Bronchial epithelial cell (primary cell): Measurements from ENCODE around the gene S1PR5. TPM values are rescaled to one million over a fixed set of nuclear protein-coding genes. Genes with fewer than 3 reads are reported as not detected.
A peak's percentile ranks its signal among the peaks of the same experiment; 100 is the strongest.
"Not testable (repeated sequence)": the region's sequence is repeated elsewhere in the genome, so short reads cannot be mapped to it uniquely, and the experiment has no call there.

Experiments used
- DNase-seq: peaks from one replicate; pipeline ENCODE4 v3.0.0-alpha.2; 2010; ENCODE audit warnings: low read depth
- FAIRE-seq: peaks from 2 replicates; lab custom pipeline; 2011; peaks lifted over from hg19 to GRCh38; lab: Jason Lieb, UNC
- H3K27me3 ChIP-seq: 2 replicates; pipeline ENCODE4 v1.5.1; 2011; ENCODE audit warnings: low read length; ENCODE audit not compliant: control insufficient read depth, insufficient read depth
- H3K36me3 ChIP-seq: 2 replicates; pipeline ENCODE4 v1.5.1; 2011; ENCODE audit warnings: low read length; ENCODE audit not compliant: control insufficient read depth, insufficient read depth
- H3K4me3 ChIP-seq: 2 replicates; pipeline ENCODE4 v1.5.1; 2011; ENCODE audit warnings: mild to moderate bottlenecking, low read depth, low read length, control low read depth
- CTCF ChIP-seq: IDR thresholded peaks from 2 replicates; pipeline ENCODE4 v1.5.1; 2011; ENCODE audit warnings: mild to moderate bottlenecking, moderate library complexity, low read length, control low read depth, inconsistent platforms; ENCODE audit not compliant: insufficient read depth, severe bottlenecking
- total RNA-seq: library from RNA; depleted of rRNA; stranded (reverse); fragments of >200 nt; gene quantifications from 2 replicates; pipeline ENCODE4 v1.2.1, GENCODE V29; 2014

S1PR5 gene
- total RNA-seq, 1 donor from 2014 or later = 6.6 TPM

DNA sequence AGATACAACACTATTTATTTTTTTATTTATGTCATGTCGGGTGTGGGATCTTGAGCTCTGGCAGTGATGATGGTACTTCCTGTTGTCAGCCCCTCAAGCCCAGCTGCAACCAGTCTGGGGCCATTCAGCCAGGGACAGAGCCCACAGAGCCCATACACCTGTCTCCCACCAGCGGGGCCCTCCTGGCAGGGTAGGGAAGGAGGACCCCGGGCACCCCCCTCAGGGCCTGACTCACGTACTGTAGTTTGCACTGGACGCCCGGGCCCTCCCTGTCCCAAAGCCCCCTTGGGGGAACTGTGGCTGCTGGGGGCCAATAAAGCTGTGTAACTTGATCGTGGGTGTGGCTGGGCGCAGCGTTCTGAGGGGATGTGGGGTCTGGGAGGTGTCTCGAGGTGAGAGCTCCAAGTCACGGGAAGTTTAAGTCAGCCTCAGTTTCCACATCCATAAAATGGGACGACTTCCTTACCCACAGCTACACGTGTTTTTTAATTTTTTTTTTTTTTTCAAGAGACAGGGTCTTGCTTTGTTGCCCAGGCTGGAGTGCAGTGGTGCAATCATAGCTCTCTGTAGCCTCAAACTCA is 35.9 kb upstream of the S1PR5 start:
- no peak for TF ChIP-seq CTCF
- Histone ChIP-seq H3K27me3 (no peaks in the 10 kb centered on the region), H3K36me3 (peaks cover 27% of the 10 kb centered on the region), H3K4me3 (no peak overlapping the region)
- FAIRE-seq = no peak
- DNase-seq = no peak

- Histone ChIP-seq H3K4me3 (no peak overlapping the region), H3K36me3 (peaks cover 24% of the 10 kb centered on the region), H3K27me3 (no peaks in the 10 kb centered on the region)
- TF ChIP-seq CTCF = no peak
- no peak for FAIRE-seq
- no peak for DNase-seq
These were observed 35.3 kb upstream of the S1PR5 start for GRCh38 chr19:10552510-10553053.

GRCh38 chr19:10551698-10552301 is 34.6 kb upstream of the S1PR5 start:
- FAIRE-seq (peak; percentile 36), DNase-seq (peak; percentile 62)
- peak; percentile 51 for TF ChIP-seq CTCF
- H3K4me3 ChIP-seq = no peak overlapping the region
- no peaks in the 10 kb centered on the region for H3K27me3 ChIP-seq
- peaks cover 27% of the 10 kb centered on the region for H3K36me3 ChIP-seq

GRCh38 chr19:10551006-10551405 is 33.8 kb upstream of the S1PR5 start:
- not testable (repeated sequence) for FAIRE-seq

GRCh38 chr19:10550336-10550735 is 33.1 kb upstream of the S1PR5 start:
- H3K27me3 ChIP-seq = no peaks in the 10 kb centered on the region
- H3K4me3 ChIP-seq = no peak overlapping the region
- FAIRE-seq = no peak
- no peak for DNase-seq
- no peak for TF ChIP-seq CTCF
- peaks cover 32% of the 10 kb centered on the region for H3K36me3 ChIP-seq

More at GRCh38 chr19:10551006-10551405, 33.8 kb upstream of the S1PR5 start:
- H3K4me3 ChIP-seq, DNase-seq, H3K27me3 ChIP-seq: not testable (repeated sequence)
- peaks cover 30% of the 10 kb centered on the region for H3K36me3 ChIP-seq

- FAIRE-seq (no peak), DNase-seq (no peak)
- Histone ChIP-seq H3K4me3 (no peak overlapping the region), H3K36me3 (peaks cover 33% of the 10 kb centered on the region), H3K27me3 (no peaks in the 10 kb centered on the region)
- no peak for TF ChIP-seq CTCF
These were observed 32.5 kb upstream of the S1PR5 start for GRCh38 chr19:10549733-10550132.
